HG03135 (cell line): Measurements from ENCODE around the gene SYNPO2L.
"Not testable (repeated sequence)": the region's sequence is repeated elsewhere in the genome, so short reads cannot be mapped to it uniquely, and the experiment has no call there.

Experiments used
- ATAC-seq: cut with Tn5 transposase; IDR thresholded peaks from one replicate; pipeline ENCODE4 v1.9.1; 2021; ENCODE audit warnings: mild to moderate bottlenecking, moderate library complexity; ENCODE audit not compliant: unreplicated experiment

The SYNPO2L gene, protein sequence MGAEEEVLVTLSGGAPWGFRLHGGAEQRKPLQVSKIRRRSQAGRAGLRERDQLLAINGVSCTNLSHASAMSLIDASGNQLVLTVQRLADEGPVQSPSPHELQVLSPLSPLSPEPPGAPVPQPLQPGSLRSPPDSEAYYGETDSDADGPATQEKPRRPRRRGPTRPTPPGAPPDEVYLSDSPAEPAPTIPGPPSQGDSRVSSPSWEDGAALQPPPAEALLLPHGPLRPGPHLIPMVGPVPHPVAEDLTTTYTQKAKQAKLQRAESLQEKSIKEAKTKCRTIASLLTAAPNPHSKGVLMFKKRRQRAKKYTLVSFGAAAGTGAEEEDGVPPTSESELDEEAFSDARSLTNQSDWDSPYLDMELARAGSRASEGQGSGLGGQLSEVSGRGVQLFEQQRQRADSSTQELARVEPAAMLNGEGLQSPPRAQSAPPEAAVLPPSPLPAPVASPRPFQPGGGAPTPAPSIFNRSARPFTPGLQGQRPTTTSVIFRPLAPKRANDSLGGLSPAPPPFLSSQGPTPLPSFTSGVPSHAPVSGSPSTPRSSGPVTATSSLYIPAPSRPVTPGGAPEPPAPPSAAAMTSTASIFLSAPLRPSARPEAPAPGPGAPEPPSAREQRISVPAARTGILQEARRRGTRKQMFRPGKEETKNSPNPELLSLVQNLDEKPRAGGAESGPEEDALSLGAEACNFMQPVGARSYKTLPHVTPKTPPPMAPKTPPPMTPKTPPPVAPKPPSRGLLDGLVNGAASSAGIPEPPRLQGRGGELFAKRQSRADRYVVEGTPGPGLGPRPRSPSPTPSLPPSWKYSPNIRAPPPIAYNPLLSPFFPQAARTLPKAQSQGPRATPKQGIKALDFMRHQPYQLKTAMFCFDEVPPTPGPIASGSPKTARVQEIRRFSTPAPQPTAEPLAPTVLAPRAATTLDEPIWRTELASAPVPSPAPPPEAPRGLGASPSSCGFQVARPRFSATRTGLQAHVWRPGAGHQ

GRCh38 chr10:73655990-73656298 lies at the start of gene SYNPO2L:
TSS of gene SYNPO2L (minus strand) at chr10:73656029. CDS start at chr10:73655922, 107 bp downstream.
- no peak for ATAC-seq

DNA sequence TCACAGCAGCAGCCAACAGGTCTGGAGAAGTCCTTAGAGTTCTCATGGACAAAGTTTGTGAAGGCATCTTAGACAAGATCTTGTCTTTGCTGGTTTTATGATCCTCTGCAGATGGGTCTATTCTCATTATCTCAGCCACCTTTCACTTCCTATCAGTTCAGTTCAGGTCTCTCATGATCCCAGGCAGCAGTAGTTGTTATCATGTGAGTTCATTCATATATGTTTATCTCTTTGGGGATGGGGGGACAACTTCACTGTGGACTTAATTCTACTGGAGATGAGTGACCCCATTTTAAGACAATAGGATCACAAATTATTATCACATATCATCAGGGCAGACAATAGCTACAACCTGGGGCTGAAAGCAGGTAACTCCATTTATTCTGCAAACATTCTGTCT lies 48.1 kb upstream of the SYNPO2L start:
- not testable (repeated sequence) for ATAC-seq

GRCh38 chr10:73698819-73699218 lies 43.0 kb upstream of the SYNPO2L start:
- ATAC-seq = not testable (repeated sequence)

DNA sequence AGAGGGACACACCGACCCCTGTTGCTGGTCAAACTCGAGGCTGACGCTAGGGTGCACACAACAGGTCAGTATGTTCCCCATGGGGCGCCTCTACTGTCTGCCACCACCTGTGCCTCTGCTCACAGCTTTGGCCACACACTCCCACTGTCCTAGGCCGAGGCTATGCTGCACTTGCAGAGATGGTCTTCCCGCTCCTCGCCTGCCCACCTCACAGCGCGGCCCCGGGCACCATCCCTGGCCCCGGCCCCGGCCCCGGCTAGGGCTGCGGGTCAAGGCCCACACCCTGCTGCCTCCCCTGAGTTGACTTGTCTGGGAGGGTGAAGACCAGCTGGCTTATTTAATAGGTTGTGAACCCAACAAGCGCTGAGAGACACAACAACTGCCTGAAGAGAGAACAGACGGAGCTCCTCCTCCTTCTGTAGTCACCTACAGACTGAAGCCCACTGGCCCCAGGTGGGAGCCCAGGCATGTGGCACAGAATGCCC lies 41.9 kb upstream of the SYNPO2L start, which contains the start of gene AGAP5:
AGAP5 (minus strand) TSS at position 435 of the 485 bp plus-strand sequence; CDS start at position 81, 354 bp downstream.
- not testable (repeated sequence) for ATAC-seq

DNA sequence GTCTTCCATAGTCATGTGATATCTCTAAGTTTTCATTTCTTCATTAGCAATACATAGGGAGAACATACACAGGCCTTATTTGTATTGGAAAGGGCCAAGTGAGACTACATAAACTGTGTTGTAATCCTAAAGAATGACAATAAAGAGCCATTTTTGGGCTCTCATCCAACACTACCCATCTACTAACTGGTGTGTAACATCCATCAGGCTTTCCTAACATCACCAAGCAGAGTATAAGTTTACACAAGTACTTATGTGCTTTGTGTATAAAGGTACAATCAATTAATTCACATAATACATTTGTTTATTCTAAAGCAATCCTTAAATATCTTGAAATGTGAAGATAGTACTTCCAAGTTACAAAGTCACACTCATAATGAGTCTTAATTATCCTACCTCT lies 39.5 kb upstream of the SYNPO2L start:
- ATAC-seq = not testable (repeated sequence)

DNA sequence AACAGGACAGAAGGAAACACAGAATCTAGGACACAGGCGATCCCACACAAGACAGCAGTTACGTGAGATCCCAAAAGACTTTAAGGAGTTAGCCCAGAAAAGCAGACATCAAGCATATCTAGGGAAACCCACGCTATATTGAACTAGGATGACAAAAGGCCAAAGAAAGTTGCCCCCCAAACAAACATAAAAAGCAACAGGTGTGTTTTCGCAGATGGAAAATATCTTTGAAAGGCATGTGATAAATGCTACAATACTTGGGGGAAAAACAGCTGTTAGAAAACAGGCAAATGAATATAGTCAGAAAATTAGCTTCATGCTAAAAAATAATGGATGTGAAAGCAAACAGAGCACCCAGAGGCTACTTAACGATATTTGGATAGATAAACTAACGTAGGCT lies 34.9 kb upstream of the SYNPO2L start:
- ATAC-seq = not testable (repeated sequence)

- ATAC-seq = not testable (repeated sequence)
Measured at GRCh38 chr10:73689596-73689995, 33.8 kb upstream of the SYNPO2L start.

- ATAC-seq = not testable (repeated sequence)
Measured at GRCh38 chr10:73687641-73688040, 31.8 kb upstream of the SYNPO2L start.

DNA sequence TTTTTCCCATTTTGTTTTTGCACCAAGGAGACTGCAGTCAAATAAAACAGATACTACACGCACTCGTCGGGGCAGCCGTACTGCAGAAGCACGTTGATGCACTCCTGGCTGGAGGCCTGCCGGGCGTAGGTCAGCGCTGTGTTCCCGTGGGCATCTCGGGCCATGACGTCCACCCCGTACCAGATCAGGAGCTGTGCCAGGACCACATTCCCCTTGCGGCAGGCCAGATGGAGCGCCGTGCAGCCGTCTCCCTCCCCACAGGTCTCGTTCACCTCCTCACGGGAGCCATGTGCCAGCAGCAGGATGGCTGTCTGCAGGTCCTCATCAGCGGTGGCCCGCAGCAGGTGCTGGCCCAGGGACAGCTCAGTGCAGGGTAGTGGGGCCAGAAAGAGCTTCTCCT lies 18.7 kb upstream of the SYNPO2L start:
- ATAC-seq = not testable (repeated sequence)

DNA sequence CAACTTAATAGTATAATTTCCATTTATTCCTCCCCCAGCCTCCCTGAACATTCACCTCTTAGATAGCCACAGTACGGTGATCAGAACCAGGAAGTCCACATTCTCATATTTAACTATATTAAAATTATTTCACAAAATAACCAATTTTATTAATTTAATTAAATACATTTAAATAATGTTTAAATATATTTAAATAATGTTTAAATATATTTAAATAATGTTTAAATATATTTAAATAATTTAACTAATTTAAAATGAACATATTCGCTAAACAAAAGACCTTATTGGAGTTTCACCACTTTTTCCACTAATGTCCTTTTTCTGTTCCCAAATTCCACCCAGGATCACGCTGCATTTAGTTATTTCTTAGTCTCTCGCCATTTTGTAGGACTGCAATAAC lies 12.5 kb upstream of the SYNPO2L start:
- ATAC-seq = not testable (repeated sequence)

GRCh38 chr10:73666153-73666809 lies 10.5 kb upstream of the SYNPO2L start:
- ATAC-seq = not testable (repeated sequence)

- not testable (repeated sequence) for ATAC-seq
Measured at GRCh38 chr10:73665581-73665980, 9.8 kb upstream of the SYNPO2L start.

DNA sequence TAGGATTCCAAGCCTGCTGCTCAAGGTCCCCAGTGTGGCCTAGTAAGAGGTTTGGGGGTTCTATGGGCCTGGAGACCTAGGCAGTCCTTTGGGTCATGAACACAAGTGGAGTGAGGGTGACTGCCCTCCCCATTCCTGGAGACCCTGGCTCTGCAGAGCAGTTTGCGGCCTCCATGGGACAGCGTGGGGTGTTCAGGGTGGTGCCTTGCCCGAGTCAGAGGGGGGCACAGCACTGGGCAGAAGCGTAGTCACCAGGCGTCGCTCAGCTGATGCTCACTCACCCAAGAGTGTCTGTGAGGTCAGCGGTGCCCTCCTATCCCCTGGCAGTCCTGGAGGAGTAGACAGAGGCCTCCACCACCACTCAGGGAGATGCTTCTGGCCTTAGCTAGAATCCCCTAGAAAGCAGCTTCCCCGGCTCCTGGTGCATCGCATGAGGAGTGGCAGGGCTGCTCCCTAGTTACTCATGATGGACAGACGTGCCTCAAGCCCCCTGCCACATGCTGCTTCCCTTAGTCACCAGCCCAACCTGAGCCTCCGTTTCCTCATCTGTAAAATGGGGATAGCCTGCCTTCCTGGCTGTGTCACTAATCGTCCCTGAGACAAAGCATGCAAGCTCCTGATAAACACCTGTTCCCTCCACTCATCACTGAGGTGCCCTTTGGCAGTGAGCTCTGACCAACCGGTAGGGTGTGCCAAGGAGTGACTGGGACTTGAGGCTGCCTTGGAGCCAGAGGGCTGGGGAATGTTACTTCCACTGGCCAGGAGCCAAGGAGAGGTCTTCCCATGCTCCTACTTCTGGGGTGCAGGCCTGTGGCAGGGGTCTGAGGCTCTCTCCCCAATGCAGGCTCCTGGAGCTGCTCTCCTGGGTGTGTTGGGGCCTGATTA lies 8.6 kb upstream of the SYNPO2L start:
- not testable (repeated sequence) for ATAC-seq

- not testable (repeated sequence) for ATAC-seq
Measured at GRCh38 chr10:73663621-73664020, 7.8 kb upstream of the SYNPO2L start.

DNA sequence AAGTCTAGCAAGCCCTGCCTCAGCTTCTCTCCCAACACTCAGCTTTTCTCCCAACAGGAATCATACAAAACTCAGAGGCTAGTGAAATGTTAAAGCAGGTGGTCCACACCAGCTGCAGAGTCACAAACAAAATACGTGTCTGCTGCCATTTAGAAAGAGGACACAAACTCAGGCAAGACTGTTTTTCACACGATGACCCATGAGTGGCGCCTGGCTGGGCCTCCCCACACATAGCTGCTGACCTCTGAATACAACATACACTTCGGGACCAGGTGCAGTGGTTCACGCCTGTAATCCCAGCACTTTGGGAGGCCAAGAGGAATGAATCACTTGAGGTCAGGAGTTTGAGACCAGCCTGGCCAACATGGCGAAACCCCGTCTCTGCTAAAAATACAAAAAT lies 6.9 kb upstream of the SYNPO2L start:
- ATAC-seq = not testable (repeated sequence)

- ATAC-seq = no peak
Measured at GRCh38 chr10:73655257-73655989, 406 bp downstream of the SYNPO2L start.

GRCh38 chr10:73653701-73654100 lies 2.1 kb downstream of the SYNPO2L start:
- no peak for ATAC-seq

- ATAC-seq = no peak
Measured at GRCh38 chr10:73653195-73653594, 2.6 kb downstream of the SYNPO2L start.
